ENCODE results near the gene NEUROD4.

DNA sequence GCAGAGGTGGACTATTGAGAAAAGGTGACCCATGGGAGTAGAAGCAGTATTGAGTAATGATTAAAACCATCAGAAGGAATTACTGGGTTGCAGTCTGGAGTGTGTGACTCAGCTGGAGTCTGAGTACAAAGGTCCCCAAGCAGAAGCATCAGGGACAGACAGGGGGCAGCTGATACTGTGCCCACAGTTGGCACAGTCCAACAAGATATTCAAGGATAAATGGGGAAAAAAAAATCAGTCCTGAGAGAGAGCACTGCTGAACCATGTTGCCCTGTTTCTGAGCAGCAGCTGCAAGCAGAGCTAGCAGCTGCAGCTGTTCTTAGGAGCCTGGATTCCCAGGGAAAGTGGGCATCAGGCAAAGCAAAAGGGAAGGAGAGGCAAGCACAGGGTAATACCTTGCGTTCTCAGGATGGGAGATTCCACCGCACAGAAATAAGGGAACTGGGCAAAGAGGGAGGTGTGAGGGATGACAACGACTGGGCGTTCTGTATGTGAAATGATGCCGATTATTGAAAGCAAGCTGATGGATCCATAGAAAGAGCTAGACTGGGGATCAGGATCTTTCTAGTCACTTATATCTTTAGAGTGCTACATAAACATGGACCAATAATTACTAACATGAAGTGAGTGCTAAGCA, 17.7 kb downstream of the NEUROD4 start:
- TF ChIP-seq, protein P1, sequence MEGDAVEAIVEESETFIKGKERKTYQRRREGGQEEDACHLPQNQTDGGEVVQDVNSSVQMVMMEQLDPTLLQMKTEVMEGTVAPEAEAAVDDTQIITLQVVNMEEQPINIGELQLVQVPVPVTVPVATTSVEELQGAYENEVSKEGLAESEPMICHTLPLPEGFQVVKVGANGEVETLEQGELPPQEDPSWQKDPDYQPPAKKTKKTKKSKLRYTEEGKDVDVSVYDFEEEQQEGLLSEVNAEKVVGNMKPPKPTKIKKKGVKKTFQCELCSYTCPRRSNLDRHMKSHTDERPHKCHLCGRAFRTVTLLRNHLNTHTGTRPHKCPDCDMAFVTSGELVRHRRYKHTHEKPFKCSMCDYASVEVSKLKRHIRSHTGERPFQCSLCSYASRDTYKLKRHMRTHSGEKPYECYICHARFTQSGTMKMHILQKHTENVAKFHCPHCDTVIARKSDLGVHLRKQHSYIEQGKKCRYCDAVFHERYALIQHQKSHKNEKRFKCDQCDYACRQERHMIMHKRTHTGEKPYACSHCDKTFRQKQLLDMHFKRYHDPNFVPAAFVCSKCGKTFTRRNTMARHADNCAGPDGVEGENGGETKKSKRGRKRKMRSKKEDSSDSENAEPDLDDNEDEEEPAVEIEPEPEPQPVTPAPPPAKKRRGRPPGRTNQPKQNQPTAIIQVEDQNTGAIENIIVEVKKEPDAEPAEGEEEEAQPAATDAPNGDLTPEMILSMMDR (conservative IDR thresholded peaks at IDR 0.05 in 1 of 2, IDR thresholded peaks at IDR 0.05 in 1 of 2; ENCODE audit: low read depth in 1 of 2, low read length in 2 of 2), result no peak
- TF ChIP-seq EZH2 (IDR thresholded peaks at IDR 0.05; ENCODE audit: low read length, missing control alignments), result no peak
